ENCODE results near the gene SHC4. TPM values are rescaled to one million over a fixed set of nuclear protein-coding genes. Genes with fewer than 3 reads are reported as not detected.

The SHC4 gene
- total and polyA plus RNA-seq, 2 of the 8 experiments (the other 6 are each of a cell fraction or from before 2014, with no cell fraction given) = 0.15 to 0.30 TPM

GRCh38 chr15:48898032-48898431 is 65.7 kb downstream of the SHC4 start:
- TF ChIP-seq RXRA (IDR thresholded peaks at IDR 0.05; ENCODE audit: insufficient read depth, low read depth, low read length) = no peak
- no peak for TF ChIP-seq SIX5 (IDR thresholded peaks at IDR 0.05; ENCODE audit: low read depth, low read length)
- no peak for TF ChIP-seq TAF7 (optimal IDR thresholded peaks at IDR 0.05; ENCODE audit: borderline replicate concordance, low read depth, low read length)
- no peak for TF ChIP-seq E2F6 (IDR thresholded peaks at IDR 0.05)
- DNase-seq (ENCODE audit: low read depth in 1 of 2, low spot score in 2 of 2) = no peak
- Histone ChIP-seq H3K23ac (ENCODE audit: insufficient read length) (no peak overlapping the region), H2AK5ac (ENCODE audit: low read depth, low read length) (no peak overlapping the region), H3K23me2 (ENCODE audit: low read depth, low read length) (no peaks in the 10 kb centered on the region), H3K18ac (ENCODE audit: extremely low read depth, low read length) (no peak overlapping the region), H4K91ac (replicated peaks; ENCODE audit: insufficient read length, low read length) (no peak overlapping the region), H2BK12ac (ENCODE audit: low read depth, low read length) (no peak overlapping the region), H3K27me3 (replicated peaks in 1 of 4; ENCODE audit: control insufficient read depth in 3 of 4, extremely low read depth in 1 of 4, insufficient read depth in 3 of 4, low read length in 3 of 4) (no peaks in the 10 kb centered on the region), H3K79me2 (ENCODE audit: control insufficient read depth in 1 of 2, insufficient read depth in 2 of 2, low read length in 2 of 2) (no peaks in the 10 kb centered on the region), H2BK120ac (replicated peaks; ENCODE audit: low read depth, low read length) (no peak overlapping the region), H3K9ac (replicated peaks in 1 of 4; ENCODE audit: extremely low read depth in 1 of 4, low read depth in 3 of 4, low read length in 3 of 4) (no peak overlapping the region), H3K36me3 (ENCODE audit: control insufficient read depth in 2 of 4, insufficient read depth in 4 of 4, low read length in 3 of 4) (no peaks in the 10 kb centered on the region), H3K9me3 (ENCODE audit: insufficient read depth in 2 of 2, low read depth in 1 of 2, low read length in 1 of 2) (no peaks in the 10 kb centered on the region), H3K14ac (ENCODE audit: insufficient read length) (no peak overlapping the region), H2BK5ac (ENCODE audit: low read depth, low read length) (no peak overlapping the region), H4K5ac (ENCODE audit: insufficient read length, low read depth, low read length) (no peak overlapping the region), H3K4ac (replicated peaks; ENCODE audit: insufficient read length, low read depth, low read length) (no peak overlapping the region), H2BK15ac (ENCODE audit: low read length) (no peak overlapping the region), H2AFZ (ENCODE audit: low read length) (peak overlapping the region; percentile 99; the same call in 1 of the 2 replicates), H3K27ac (ENCODE audit: low read depth, low read length) (no peak overlapping the region), H4K8ac (ENCODE audit: extremely low read depth, insufficient read depth, low read length) (no peak overlapping the region), H3K4me2 (ENCODE audit: insufficient read depth in 1 of 2, low read depth in 2 of 2, low read length in 2 of 2) (no peak overlapping the region), H4K20me1 (replicated peaks in 1 of 2; ENCODE audit: control insufficient read depth in 1 of 2, insufficient read depth in 2 of 2, low read length in 2 of 2) (no peaks in the 10 kb centered on the region), H2BK20ac (ENCODE audit: low read length) (no peak overlapping the region), H3K4me1 (replicated peaks in 1 of 4; ENCODE audit: control insufficient read depth in 3 of 4, insufficient read depth in 4 of 4, low read length in 3 of 4) (peaks cover 2 to 6% (median 3%) of the 10 kb centered on the region in 4 experiments; a peak in 3 of 7 replicates), H3K79me1 (ENCODE audit: low read depth, low read length) (no peaks in the 10 kb centered on the region), H3K4me3 (ENCODE audit: extremely low read depth in 1 of 4, insufficient read depth in 2 of 4, low read depth in 3 of 4, low read length in 4 of 4) (no peak overlapping the region), H3K56ac (replicated peaks; ENCODE audit: insufficient read length, low read depth, low read length) (no peak overlapping the region)
- ChIA-PET CTCF (ENCODE audit: partially characterized antibody) (interaction anchor here (0.7 kb wide), 1 partner anchor 144 kb away, joined by 4 read pairs; no protein-coding TSS in a partner anchor), POLR2A (ENCODE audit: partially characterized antibody) (interaction anchor here (1.0 to 2.7 kb wide), 2 partner anchors 20 to 65 kb away, joined by 3 to 15 read pairs; partner anchors contain the start of gene EID1)
- FAIRE-seq = no peak
- 92% methylated on average over 4 of the region's 4 CpGs; no CpG with 5 or more reads in 1 of the 2 experiments for WGBS, 2 experiments (ENCODE audit: extremely low coverage in 1 of 2, insufficient coverage in 1 of 2, insufficient read length in 1 of 2, insufficient replicate concordance in 2 of 2, low coverage in 1 of 2, low lambda C conversion rate in 2 of 2, missing lambda C conversion rate in 1 of 2)
